Measurements from ENCODE around the gene MRPS9.

GRCh38 chr2:105143094-105143466, 105.2 kb downstream of the MRPS9 start:
- TF ChIP-seq CTCF (IDR thresholded peaks at IDR 0.05; ENCODE audit: low read depth, low read length) (no peak), EZH2phosphoT487 (IDR thresholded peaks at IDR 0.05; ENCODE audit: low read depth) (no peak)

Data from OCI-LY3 (cell line).